Muscle layer of colon (tissue), 2 donors: ENCODE data around the gene CFTR.
"Not testable (repeated sequence)": the region's sequence is repeated elsewhere in the genome, so short reads cannot be mapped to it uniquely, and the experiment has no call there.

ENCODE experiments used
- H3K27ac ChIP-seq: one replicate; pipeline ENCODE4 v1.7.0; 2013; ENCODE audit warnings: low read depth, mild to moderate bottlenecking, low read length, moderate library complexity
- H3K27me3 ChIP-seq, 2 donors: one replicate each; pipeline ENCODE4 v1.7.0; 2013; ENCODE audit warnings: low read length in 2 of 2, mild to moderate bottlenecking in 2 of 2; ENCODE audit not compliant: insufficient read depth in 2 of 2, control insufficient read depth in 1 of 2
- H3K36me3 ChIP-seq: one replicate; pipeline ENCODE4 v1.7.0; 2013; ENCODE audit warnings: mild to moderate bottlenecking, low read length; ENCODE audit not compliant: insufficient read depth
- H3K4me1 ChIP-seq: one replicate; pipeline ENCODE4 v1.7.0; 2013; ENCODE audit warnings: mild to moderate bottlenecking, low read length; ENCODE audit not compliant: insufficient read depth
- H3K4me3 ChIP-seq, 2 donors: one replicate each; pipeline ENCODE4 v1.7.0; 2013; ENCODE audit warnings: low read length in 2 of 2, low read depth in 1 of 2, mild to moderate bottlenecking in 1 of 2, moderate library complexity in 1 of 2
- H3K9ac ChIP-seq: one replicate; pipeline ENCODE4 v1.7.0; 2013; ENCODE audit warnings: low read length
- H3K9me3 ChIP-seq: one replicate; pipeline ENCODE4 v1.7.0; 2013; ENCODE audit warnings: mild to moderate bottlenecking, low read length
- donor health status: abdominal sarcoma.
- donor health status: Adenocarcinoma of cecum.

The CFTR gene

DNA sequence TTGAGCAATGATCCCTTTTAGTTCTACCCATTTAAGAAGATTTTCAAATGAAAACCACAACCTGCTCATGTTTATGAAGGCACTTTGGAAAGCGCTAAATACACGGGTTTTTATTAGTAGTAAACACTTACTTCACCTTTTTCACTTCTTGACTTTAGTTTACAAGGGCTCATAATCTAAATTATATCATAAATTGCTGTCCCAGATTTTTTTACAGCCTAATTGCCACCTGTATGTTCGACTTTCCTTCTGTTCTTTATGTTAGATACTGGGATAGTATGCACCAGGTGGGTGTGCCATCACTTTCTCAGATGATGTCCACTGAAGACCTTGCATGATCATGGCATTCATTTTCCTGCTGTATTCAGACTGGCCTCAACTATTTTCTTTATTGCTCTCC is 22.5 kb downstream of the CFTR start:
- Histone ChIP-seq H3K27me3 (no peaks in the 10 kb centered on the region), H3K9me3 (no peaks in the 10 kb centered on the region), H3K9ac (no peak overlapping the region), H3K27ac (no peak overlapping the region), H3K4me1 (no peaks in the 10 kb centered on the region), H3K4me3 (no peak overlapping the region), H3K36me3 (no peaks in the 10 kb centered on the region)

DNA sequence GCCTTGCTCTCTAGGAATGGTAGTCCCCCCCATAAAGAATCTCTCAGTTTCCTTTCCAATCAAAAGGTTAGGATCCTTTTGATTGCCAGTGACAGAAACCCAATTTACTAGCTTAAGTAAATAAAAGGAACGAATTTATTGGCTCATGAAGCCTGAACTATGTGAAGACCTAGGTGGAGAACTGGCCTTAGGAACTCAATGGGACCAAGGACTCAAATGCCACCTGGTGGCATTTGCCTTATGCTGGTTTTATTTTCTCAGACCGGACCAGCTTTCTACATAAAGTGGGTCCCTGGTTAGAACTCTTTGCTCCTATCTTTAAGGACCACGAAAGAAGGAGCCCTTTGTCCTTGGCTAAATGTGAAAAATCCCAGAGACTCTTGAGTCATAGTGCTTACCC is 25.4 kb downstream of the CFTR start:
- Histone ChIP-seq H3K9me3 (no peaks in the 10 kb centered on the region), H3K4me3 (no peak overlapping the region), H3K4me1 (no peaks in the 10 kb centered on the region), H3K36me3 (no peaks in the 10 kb centered on the region), H3K27ac (no peak overlapping the region), H3K9ac (no peak overlapping the region), H3K27me3 (no peaks in the 10 kb centered on the region)

DNA sequence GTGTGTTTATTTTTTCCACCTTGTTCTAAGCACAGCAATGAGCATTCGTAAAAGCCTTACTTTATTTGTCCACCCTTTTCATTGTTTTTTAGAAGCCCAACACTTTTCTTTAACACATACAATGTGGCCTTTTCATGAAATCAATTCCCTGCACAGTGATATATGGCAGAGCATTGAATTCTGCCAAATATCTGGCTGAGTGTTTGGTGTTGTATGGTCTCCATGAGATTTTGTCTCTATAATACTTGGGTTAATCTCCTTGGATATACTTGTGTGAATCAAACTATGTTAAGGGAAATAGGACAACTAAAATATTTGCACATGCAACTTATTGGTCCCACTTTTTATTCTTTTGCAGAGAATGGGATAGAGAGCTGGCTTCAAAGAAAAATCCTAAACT is 28.9 kb downstream of the CFTR start:
- Histone ChIP-seq H3K4me1 (no peaks in the 10 kb centered on the region), H3K36me3 (no peaks in the 10 kb centered on the region), H3K27me3 (no peaks in the 10 kb centered on the region), H3K9ac (no peak overlapping the region), H3K4me3 (no peak overlapping the region), H3K9me3 (no peaks in the 10 kb centered on the region), H3K27ac (no peak overlapping the region)

DNA sequence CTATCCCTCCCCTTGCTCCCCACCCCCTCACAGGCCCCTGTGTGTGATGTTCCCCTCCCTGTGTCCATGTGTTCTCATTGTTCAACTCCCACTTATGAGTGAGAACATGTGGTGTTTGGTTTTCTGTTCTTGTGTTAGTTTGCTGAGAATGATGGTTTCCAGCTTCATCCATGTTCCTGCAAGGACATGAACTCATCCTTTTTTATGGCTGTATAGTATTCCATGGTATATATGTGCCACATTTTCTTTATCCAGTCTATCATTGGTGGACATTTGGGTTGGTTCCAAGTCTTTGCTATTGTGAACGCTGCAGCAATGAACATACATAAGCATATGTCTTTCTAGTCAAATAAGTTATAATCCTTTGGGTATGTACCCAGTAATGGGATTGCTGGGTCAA is 37.4 kb downstream of the CFTR start:
- not testable (repeated sequence) for H3K4me1 ChIP-seq, H3K9me3 ChIP-seq, H3K36me3 ChIP-seq, H3K27me3 ChIP-seq, H3K9ac ChIP-seq, H3K4me3 ChIP-seq, H3K27ac ChIP-seq

DNA sequence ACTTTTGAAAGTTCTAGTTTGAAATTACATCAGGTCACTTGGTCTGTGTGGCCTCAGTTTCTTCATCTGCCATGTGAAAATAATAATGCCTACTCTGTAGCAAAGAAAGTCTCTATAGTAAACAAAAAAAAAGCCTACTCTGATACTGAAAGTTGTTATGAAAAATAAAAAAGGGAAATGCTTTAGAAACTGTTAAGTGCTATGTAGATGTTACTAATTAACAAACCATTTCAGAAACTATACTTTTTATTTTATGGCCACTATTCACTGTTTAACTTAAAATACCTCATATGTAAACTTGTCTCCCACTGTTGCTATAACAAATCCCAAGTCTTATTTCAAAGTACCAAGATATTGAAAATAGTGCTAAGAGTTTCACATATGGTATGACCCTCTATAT is 50.6 kb downstream of the CFTR start:
- Histone ChIP-seq H3K9ac (no peak overlapping the region), H3K4me1 (peaks cover 7% of the 10 kb centered on the region), H3K4me3 (no peak overlapping the region), H3K36me3 (no peaks in the 10 kb centered on the region), H3K27ac (no peak overlapping the region), H3K9me3 (no peaks in the 10 kb centered on the region), H3K27me3 (no peaks in the 10 kb centered on the region)

DNA sequence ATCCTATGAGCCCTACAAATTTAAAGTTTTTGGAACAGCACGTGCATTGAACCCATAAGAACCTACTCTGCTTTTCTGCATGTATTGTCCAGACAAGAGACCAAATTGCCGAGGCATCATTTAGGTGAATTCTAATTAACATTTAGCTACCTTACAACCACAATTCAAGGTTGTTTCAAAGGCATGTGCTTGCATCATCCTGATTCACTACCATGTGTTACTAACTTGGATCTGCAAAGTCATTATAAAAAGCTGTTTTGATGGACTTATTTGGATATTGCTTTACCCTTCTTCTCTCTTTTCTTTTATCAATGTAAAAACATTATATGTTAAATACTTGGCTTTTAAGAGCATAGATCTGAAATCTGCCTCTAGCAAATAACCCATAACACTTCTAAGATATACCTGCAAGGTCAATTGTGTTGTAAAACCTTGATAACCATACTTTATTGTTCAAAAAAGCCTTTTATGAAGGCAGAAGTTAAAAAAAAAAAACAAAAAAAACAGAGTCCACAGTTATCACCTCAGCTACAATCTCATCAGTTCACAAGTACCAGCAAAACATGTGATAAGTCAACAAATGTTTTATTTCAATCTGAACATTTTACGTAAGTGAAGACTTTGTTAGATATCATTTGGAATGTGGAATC is 51.9 kb downstream of the CFTR start:
- Histone ChIP-seq H3K36me3 (no peaks in the 10 kb centered on the region), H3K4me3 (no peak overlapping the region), H3K4me1 (peaks cover 7% of the 10 kb centered on the region), H3K9me3 (no peaks in the 10 kb centered on the region), H3K27me3 (no peaks in the 10 kb centered on the region), H3K27ac (no peak overlapping the region), H3K9ac (no peak overlapping the region)

DNA sequence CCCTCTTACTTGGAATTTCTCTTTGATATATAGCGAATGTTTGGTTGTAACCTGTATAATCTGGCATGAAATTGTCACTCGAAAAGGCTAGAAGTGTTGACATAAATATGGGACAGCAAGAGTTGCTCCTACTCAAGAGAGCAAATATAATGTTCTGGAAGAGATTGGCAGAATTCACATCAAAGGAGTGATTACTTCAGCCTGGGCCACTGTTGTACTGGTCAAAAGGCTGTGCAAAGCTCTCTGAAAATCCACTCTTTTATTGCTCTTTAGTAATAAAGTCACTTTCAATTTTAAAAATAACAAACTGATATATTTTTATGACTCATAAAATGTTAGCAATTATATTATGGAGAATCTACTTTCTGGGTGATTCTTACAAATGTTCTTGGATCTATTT is 58.2 kb downstream of the CFTR start:
- Histone ChIP-seq H3K27ac (no peak overlapping the region), H3K9ac (no peak overlapping the region), H3K4me3 (no peak overlapping the region), H3K9me3 (no peaks in the 10 kb centered on the region), H3K36me3 (no peaks in the 10 kb centered on the region), H3K4me1 (no peaks in the 10 kb centered on the region), H3K27me3 (no peaks in the 10 kb centered on the region)

DNA sequence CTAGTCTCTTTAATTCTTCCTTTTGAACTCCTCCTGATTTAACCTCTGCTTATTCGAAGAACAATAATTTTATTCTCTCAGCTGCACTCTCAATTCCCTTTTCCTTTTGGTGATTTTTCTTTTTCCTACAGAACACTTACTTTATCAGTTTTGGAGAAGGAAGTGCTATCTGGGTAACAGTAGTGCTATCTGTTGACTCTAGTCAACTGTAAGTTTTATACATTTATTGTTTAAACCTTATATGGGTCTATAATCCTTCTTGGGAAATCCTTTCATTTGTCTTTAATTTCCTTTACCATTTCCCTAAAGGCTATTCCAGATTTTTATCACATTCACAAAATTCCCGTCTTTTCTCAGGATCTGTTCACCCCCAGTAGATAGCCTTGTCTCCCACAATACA is 64.2 kb downstream of the CFTR start:
- H3K27ac ChIP-seq, result no peak overlapping the region

DNA sequence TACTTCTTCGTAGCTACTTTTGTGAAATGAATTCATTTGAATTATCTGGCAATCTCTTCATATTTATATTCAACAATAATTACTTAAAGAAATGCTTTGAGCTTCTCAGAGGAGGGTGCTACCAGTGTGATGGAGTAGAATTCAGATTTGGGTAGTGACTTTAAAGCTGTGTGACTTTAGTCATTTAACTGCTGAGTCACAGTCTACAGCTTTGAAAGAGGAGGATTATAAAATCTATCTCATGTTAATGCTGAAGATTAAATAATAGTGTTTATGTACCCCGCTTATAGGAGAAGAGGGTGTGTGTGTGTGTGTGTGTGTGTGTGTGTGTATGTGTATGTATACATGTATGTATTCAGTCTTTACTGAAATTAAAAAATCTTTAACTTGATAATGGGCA is 68.2 kb downstream of the CFTR start:
- H3K4me1 ChIP-seq, result no peaks in the 10 kb centered on the region
- H3K4me3 ChIP-seq, result no peak overlapping the region
- no peaks in the 10 kb centered on the region for H3K27me3 ChIP-seq
- H3K36me3 ChIP-seq, result no peaks in the 10 kb centered on the region
- H3K9ac ChIP-seq, result no peak overlapping the region
- H3K9me3 ChIP-seq, result no peaks in the 10 kb centered on the region
- H3K27ac ChIP-seq, result no peak overlapping the region

More for the DNA sequence above, 64.2 kb downstream of the CFTR start:
- no peaks in the 10 kb centered on the region for H3K9me3 ChIP-seq
- H3K9ac ChIP-seq, result no peak overlapping the region
- H3K4me3 ChIP-seq, result no peak overlapping the region
- no peaks in the 10 kb centered on the region for H3K27me3 ChIP-seq
- H3K4me1 ChIP-seq, result no peaks in the 10 kb centered on the region
- no peaks in the 10 kb centered on the region for H3K36me3 ChIP-seq

DNA sequence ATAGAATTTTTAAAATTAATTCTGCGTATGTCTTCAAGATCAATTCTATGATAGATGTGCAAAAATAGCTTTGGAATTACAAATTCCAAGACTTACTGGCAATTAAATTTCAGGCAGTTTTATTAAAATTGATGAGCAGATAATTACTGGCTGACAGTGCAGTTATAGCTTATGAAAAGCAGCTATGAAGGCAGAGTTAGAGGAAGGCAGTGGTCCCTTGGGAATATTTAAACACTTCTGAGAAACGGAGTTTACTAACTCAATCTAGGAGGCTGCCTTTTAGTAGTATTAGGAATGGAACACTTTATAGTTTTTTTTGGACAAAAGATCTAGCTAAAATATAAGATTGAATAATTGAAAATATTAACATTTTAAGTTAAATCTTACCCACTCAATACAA is 70.8 kb downstream of the CFTR start:
- no peaks in the 10 kb centered on the region for H3K36me3 ChIP-seq
- no peak overlapping the region for H3K27ac ChIP-seq
- H3K9me3 ChIP-seq, result no peaks in the 10 kb centered on the region
- no peak overlapping the region for H3K4me3 ChIP-seq
- no peaks in the 10 kb centered on the region for H3K4me1 ChIP-seq
- H3K9ac ChIP-seq, result no peak overlapping the region
- no peaks in the 10 kb centered on the region for H3K27me3 ChIP-seq

DNA sequence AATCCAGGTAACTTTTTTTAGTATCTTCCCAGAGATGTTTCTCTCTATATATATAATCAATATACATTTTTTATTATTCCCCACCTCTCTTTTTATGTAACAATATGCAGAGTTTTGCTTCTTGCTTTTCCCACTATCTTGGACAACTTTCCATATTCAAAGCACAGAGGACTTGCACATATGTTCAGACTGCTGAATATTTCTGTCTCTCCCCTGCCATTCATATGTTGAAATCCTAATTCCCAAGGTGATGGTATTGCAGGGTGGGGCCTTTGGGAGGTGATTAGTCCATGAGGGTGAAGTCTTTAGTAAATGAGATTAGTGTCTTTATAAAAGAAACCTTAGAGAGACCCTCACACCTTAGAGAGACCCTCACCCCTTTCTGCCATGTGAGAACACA is 72.8 kb downstream of the CFTR start:
- H3K9ac ChIP-seq, result no peak overlapping the region
- H3K4me1 ChIP-seq, result no peaks in the 10 kb centered on the region
- H3K27ac ChIP-seq, result no peak overlapping the region
- H3K9me3 ChIP-seq, result no peaks in the 10 kb centered on the region
- no peaks in the 10 kb centered on the region for H3K36me3 ChIP-seq
- H3K4me3 ChIP-seq, result no peak overlapping the region
- no peaks in the 10 kb centered on the region for H3K27me3 ChIP-seq

DNA sequence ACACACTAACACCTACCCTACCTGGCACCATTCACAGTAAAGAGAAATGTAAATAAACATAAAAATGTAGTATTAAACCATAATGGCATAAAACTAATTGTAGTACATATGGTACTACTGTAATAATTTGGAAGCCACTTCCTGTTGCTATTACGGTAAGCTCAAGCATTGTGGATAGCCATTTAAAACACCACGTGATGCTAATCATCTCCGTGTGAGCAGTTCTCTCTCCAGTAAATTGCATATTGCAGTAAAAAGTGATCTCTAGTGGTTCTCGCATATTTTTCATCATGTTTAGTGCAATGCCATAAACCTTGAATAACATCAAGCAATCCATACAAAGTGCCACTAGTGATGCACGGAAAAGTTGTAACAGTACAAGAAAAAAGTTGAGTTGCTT is 75.4 kb downstream of the CFTR start:
- Histone ChIP-seq H3K9me3 (no peaks in the 10 kb centered on the region), H3K36me3 (no peaks in the 10 kb centered on the region), H3K27me3 (no peaks in the 10 kb centered on the region), H3K9ac (no peak overlapping the region), H3K4me1 (no peaks in the 10 kb centered on the region), H3K4me3 (no peak overlapping the region), H3K27ac (no peak overlapping the region)
